Ovary (tissue), 3 donors: ENCODE results near the gene VTI1B.

Experiments used
- CTCF ChIP-seq, 3 donors: fragments of 450-650 bp in 2 of 3; fragments of 200-600 bp in 1 of 3; IDR thresholded peaks; one replicate each; pipeline versions ENCODE4 v1.5.1 to v1.8.0; 2016 to 2022; ENCODE audit warnings: antibody characterized with exemption in 3 of 3, mild to moderate bottlenecking in 1 of 3
- POLR2A ChIP-seq: fragments of 450-650 bp; IDR thresholded peaks from one replicate; pipeline ENCODE4 v1.6.1; 2017; ENCODE audit warnings: antibody characterized with exemption, mild to moderate bottlenecking, moderate library complexity
- donor health status: DM: no; HTN: no; CAD: no.

- TF ChIP-seq POLR2A (no peak), CTCF (IDR thresholded peaks at IDR 0.05) (no peak)
These were observed 54.1 kb downstream of the VTI1B start for GRCh38 chr14:67620217-67620785.
